ENCODE data around the gene KCNJ14. TPM values are rescaled to one million over a fixed set of nuclear protein-coding genes. Genes with fewer than 3 reads are reported as not detected.
A peak's percentile ranks its signal among the peaks of the same experiment; 100 is the strongest.

Gene KCNJ14
- total and polyA plus RNA-seq, 8 donors: 0.52 to 1.3 (median 1.1) TPM

- Histone ChIP-seq H3K36me3 (no peaks in the 10 kb centered on the region), H3K9me3 (no peaks in the 10 kb centered on the region), H3K27me3 (peaks cover 0 to 65% of the 10 kb centered on the region in 2 donors), H3K27ac (no peak overlapping the region), H3K4me1 (peaks cover 0 to 6% of the 10 kb centered on the region in 2 donors), H3K4me3 (peak overlapping the region in 1 of 2 donors; percentile 28)
- no peak for TF ChIP-seq CTCF (IDR thresholded peaks at IDR 0.05)
- intact Hi-C loops (cut with DNase I): no loop called here
- ATAC-seq (peak; percentile 6), DNase-seq (peak in 1 of 4 donors; percentile 70)
Observed at GRCh38 chr19:48415806-48416221, 39.6 kb upstream of the KCNJ14 start.

GRCh38 chr19:48417421-48417820 lies 38.0 kb upstream of the KCNJ14 start:
- H3K4me3 ChIP-seq: no peak overlapping the region
- ATAC-seq (no peak), DNase-seq (peak in 1 of 4 donors; percentile 51)
- peaks cover 0 to 58% of the 10 kb centered on the region in 2 donors for H3K27me3 ChIP-seq
- H3K4me1 ChIP-seq: peaks cover 0 to 6% of the 10 kb centered on the region in 2 donors
- H3K36me3 ChIP-seq: no peaks in the 10 kb centered on the region
- intact Hi-C loops (cut with DNase I): no loop called here
- H3K27ac ChIP-seq: no peak overlapping the region
- TF ChIP-seq CTCF (IDR thresholded peaks at IDR 0.05): no peak
- H3K9me3 ChIP-seq: no peaks in the 10 kb centered on the region

- Histone ChIP-seq H3K36me3 (no peaks in the 10 kb centered on the region), H3K27me3 (peaks cover 0 to 54% of the 10 kb centered on the region in 2 donors), H3K27ac (no peak overlapping the region), H3K9me3 (no peaks in the 10 kb centered on the region), H3K4me3 (no peak overlapping the region), H3K4me1 (peaks cover 0 to 6% of the 10 kb centered on the region in 2 donors)
- DNase-seq (peak in 1 of 4 donors; percentile 15), ATAC-seq (no peak)
- intact Hi-C loops (cut with DNase I): no loop called here
- TF ChIP-seq CTCF (IDR thresholded peaks at IDR 0.05): no peak
Observed at GRCh38 chr19:48418317-48419064, 36.9 kb upstream of the KCNJ14 start.

GRCh38 chr19:48419158-48419920 lies 36.0 kb upstream of the KCNJ14 start:
- intact Hi-C loops (cut with DNase I): no loop called here
- H3K36me3 ChIP-seq: no peaks in the 10 kb centered on the region
- H3K9me3 ChIP-seq: no peaks in the 10 kb centered on the region
- no peak overlapping the region for H3K4me3 ChIP-seq
- DNase-seq (peak in 1 of 4 donors; percentile 74), ATAC-seq (peak; percentile 42)
- H3K27me3 ChIP-seq: peaks cover 0 to 46% of the 10 kb centered on the region in 2 donors
- no peak for TF ChIP-seq CTCF (IDR thresholded peaks at IDR 0.05)
- peaks cover 0 to 6% of the 10 kb centered on the region in 2 donors for H3K4me1 ChIP-seq
- no peak overlapping the region for H3K27ac ChIP-seq

GRCh38 chr19:48421548-48421947 lies 33.8 kb upstream of the KCNJ14 start:
- Histone ChIP-seq H3K4me3 (no peak overlapping the region), H3K27ac (no peak overlapping the region), H3K27me3 (peaks cover 0 to 24% of the 10 kb centered on the region in 2 donors), H3K9me3 (no peaks in the 10 kb centered on the region), H3K36me3 (no peaks in the 10 kb centered on the region), H3K4me1 (peaks cover 0 to 11% of the 10 kb centered on the region in 2 donors)
- no peak for ATAC-seq
- intact Hi-C loops (cut with DNase I): no loop called here
- DNase-seq: peak in 1 of 4 donors; percentile 37
- TF ChIP-seq CTCF (IDR thresholded peaks at IDR 0.05): no peak

All from left lung (tissue), 10 donors.